Glutamatergic neuron (in vitro differentiated cells): ENCODE measurements around the gene BORCS8. TPM values are rescaled to one million over a fixed set of nuclear protein-coding genes. Genes with fewer than 3 reads are reported as not detected.

Experiments
- DNase-seq: peaks from one replicate; pipeline ENCODE4 v3.0.0; 2022
- H3K27ac Mint-ChIP-seq: one replicate; pipeline ENCODE4 v1.8.0; 2020; ENCODE audit warnings: mild to moderate bottlenecking, mixed read lengths, inconsistent platforms; ENCODE audit not compliant: unreplicated experiment
- H3K27me3 Mint-ChIP-seq: one replicate; pipeline ENCODE4 v1.8.0; 2020; ENCODE audit warnings: mild to moderate bottlenecking, moderate library complexity, mixed read lengths, inconsistent platforms; ENCODE audit not compliant: unreplicated experiment
- H3K36me3 Mint-ChIP-seq: one replicate; pipeline ENCODE4 v1.8.0; 2020; ENCODE audit warnings: mild to moderate bottlenecking, mixed read lengths, inconsistent platforms; ENCODE audit not compliant: unreplicated experiment
- H3K4me1 Mint-ChIP-seq: one replicate; pipeline ENCODE4 v1.8.0; 2020; ENCODE audit warnings: mild to moderate bottlenecking, low read depth, mixed read lengths, inconsistent platforms; ENCODE audit not compliant: unreplicated experiment
- H3K4me3 Mint-ChIP-seq: one replicate; pipeline ENCODE4 v1.8.0; 2020; ENCODE audit warnings: mild to moderate bottlenecking, mixed read lengths, inconsistent platforms; ENCODE audit not compliant: unreplicated experiment
- H3K9me3 Mint-ChIP-seq: one replicate; pipeline ENCODE4 v1.8.0; 2020; ENCODE audit warnings: mild to moderate bottlenecking, moderate library complexity, mixed read lengths, inconsistent platforms; ENCODE audit not compliant: unreplicated experiment
- long read RNA-seq: library from polyadenylated mRNA; unstranded; transcript quantifications from one replicate; pipeline ENCODE4 v2.0.0, GENCODE V29; 2020; ENCODE audit not compliant: unreplicated experiment
- total RNA-seq: library from RNA; stranded (reverse); fragmentation: NEBNext Ultra II Directional; extraction: Animal tissue kit (Norgen Biotek cat#: 25700); gene quantifications from one replicate; pipeline ENCODE4 v1.2.1, GENCODE V29; 2021; ENCODE audit not compliant: unreplicated experiment
- TF ChIP-seq, protein P1 (sequence below): fragments of 200-600 bp; sonication (generic); IDR thresholded peaks from one replicate; pipeline ENCODE4 v1.5.0; 2021; ENCODE audit not compliant: partially characterized antibody, unreplicated experiment

Gene BORCS8
- 20.5 TPM for total RNA-seq
- long read RNA-seq, transcript BORCS8-203 (4 exons, 1,489 nt), result major isoform, 20 of 26 reads
- long read RNA-seq, partial matches to known transcripts, result 0 of 26 reads
- long read RNA-seq, other reads (novel, unspliced or antisense), result 2 of 26 reads

DNA sequence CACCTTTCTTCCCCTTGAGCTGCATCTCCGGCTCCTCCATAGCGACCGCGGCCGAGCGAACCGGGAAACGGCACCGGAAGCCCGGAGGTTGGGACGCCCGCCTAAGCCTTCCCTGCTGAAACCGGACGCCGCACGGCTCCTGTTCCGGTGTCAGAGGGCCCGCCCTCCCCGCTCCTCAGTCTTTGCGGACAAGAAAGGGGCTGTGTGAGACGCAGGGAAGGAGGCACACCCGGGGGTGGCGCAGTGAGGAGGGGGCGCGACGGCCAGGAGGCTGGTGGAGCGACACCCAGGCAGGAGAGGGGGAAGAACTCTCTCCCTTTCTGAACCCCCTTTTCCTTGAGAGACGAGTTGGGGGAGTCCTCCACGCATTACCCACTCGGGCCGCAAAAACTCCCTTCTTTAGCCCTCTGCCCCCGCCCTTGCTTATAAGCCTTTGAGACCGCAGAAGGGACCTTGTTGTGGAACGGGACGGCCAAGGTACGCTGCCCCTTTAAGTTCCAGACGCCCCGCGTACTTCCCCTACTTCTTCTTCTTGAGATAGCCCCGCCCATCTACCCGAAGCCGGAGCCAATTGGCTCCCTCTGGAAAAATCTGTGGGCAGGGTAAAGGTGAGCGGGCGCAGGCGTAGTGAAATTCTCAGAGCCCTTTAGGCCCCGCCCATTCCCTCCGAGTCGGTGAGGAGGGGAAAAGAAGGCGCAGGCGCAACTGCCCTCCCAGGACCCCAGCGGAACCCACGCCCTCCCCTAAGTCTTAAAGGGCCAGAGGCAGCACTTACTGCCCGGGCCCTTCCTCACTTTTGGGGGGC is at the start of gene BORCS8, which contains the start of gene RFXANK:
BORCS8 (minus strand) TSS at position 75 of the 805 bp plus-strand sequence; CDS start at position 40, 35 bp downstream.
RFXANK (plus strand) TSS at position 181 of the 805 bp plus-strand sequence. CDS start 1,689 bp downstream, outside the sequence.
- Mint-ChIP-seq H3K36me3 (no peaks in the 10 kb centered on the region), H3K4me1 (peaks cover 3% of the 10 kb centered on the region), H3K27ac (peak within 1 kb of the TSS; percentile 91), H3K9me3 (peaks cover 1% of the 10 kb centered on the region), H3K27me3 (peaks cover 3% of the 10 kb centered on the region), H3K4me3 (peak within 1 kb of the TSS; percentile 94)
- TF ChIP-seq, protein P1, sequence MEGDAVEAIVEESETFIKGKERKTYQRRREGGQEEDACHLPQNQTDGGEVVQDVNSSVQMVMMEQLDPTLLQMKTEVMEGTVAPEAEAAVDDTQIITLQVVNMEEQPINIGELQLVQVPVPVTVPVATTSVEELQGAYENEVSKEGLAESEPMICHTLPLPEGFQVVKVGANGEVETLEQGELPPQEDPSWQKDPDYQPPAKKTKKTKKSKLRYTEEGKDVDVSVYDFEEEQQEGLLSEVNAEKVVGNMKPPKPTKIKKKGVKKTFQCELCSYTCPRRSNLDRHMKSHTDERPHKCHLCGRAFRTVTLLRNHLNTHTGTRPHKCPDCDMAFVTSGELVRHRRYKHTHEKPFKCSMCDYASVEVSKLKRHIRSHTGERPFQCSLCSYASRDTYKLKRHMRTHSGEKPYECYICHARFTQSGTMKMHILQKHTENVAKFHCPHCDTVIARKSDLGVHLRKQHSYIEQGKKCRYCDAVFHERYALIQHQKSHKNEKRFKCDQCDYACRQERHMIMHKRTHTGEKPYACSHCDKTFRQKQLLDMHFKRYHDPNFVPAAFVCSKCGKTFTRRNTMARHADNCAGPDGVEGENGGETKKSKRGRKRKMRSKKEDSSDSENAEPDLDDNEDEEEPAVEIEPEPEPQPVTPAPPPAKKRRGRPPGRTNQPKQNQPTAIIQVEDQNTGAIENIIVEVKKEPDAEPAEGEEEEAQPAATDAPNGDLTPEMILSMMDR, result no peak
- DNase-seq, result peak; percentile 99

DNA sequence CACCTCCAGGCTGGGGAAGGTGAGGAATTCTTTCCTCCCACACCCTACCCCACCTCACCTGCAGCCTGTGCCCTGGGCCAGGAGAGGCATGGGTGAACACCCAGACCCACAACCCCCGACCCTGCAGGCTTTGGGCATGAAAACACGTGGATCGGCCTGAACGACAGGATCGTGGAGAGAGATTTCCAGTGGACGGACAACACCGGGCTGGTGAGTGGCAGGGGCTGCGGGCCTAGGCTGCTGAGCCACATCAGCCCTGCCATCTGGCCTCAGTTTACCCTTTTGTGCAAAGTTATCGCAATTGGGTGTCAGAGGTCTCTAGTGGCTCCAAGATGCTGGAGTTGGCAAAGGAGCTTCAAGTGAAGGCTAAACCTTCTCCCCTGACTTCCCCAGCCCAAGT is 48.5 kb upstream of the BORCS8 start:
- Mint-ChIP-seq H3K9me3 (peaks cover 9% of the 10 kb centered on the region), H3K4me1 (no peaks in the 10 kb centered on the region), H3K27me3 (peaks cover 8% of the 10 kb centered on the region), H3K4me3 (no peak overlapping the region), H3K27ac (no peak overlapping the region), H3K36me3 (peaks cover 18% of the 10 kb centered on the region)
- TF ChIP-seq, protein P1, result no peak
- DNase-seq, result no peak

DNA sequence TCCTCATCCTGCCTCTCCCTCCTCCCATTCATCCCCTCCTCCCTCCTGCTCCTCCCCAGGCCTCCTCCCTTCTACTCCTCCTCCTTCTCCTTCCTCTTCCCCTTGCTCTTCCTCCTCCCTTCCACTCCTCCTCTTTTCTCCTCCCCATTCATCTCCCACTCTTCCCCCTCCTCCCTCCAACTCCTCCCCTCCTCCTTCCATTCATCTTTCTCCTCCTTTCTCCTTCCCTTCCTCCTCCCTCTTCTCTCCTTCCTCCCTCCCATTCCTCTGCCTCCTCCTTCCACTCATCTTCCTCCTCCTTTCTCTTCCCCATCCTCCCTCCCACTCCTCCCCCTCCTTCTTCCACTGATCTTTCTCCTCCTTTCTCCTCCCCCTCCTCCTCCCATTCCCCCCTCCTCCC is 47.7 kb upstream of the BORCS8 start:
- Mint-ChIP-seq H3K4me1 (no peaks in the 10 kb centered on the region), H3K36me3 (peaks cover 18% of the 10 kb centered on the region), H3K27me3 (peaks cover 8% of the 10 kb centered on the region), H3K9me3 (peaks cover 9% of the 10 kb centered on the region), H3K27ac (no peak overlapping the region), H3K4me3 (no peak overlapping the region)
- TF ChIP-seq, protein P1, result no peak
- DNase-seq, result no peak

DNA sequence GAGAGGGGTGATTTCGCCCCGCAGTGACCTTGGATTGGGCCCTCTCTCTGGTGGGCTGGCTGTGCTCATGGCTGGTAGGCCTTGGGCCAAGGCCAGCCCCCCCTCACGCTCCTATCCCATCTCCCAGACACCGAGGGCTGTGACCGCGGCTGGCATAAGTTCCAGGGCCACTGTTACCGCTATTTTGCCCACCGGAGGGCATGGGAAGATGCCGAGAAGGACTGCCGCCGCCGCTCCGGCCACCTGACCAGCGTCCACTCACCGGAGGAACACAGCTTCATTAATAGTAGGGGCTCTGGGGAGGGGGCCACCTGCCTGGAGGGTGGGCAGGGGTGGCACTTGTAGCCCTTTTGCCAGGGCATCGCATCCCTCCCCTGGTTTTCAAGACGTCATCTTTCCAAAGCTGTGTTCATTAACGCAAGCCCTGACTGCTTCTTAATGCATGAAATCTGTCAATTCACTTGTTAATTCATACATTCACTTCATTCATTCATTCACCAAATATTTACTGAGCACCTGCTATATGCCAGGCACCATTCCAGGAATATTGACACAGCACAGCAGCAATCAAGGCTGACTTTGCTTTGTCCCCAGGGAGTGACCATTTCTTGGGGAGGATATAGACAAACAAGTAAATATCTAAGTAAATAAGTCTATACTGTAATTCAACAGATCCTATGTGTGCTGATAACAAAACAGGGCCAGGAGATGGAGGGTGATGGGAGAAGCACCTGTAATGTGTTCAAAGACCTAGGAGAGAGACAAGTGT is 46.4 kb upstream of the BORCS8 start:
- Mint-ChIP-seq H3K27me3 (peaks cover 12% of the 10 kb centered on the region), H3K27ac (peak overlapping the region; percentile 5), H3K9me3 (peaks cover 14% of the 10 kb centered on the region), H3K4me3 (no peak overlapping the region), H3K36me3 (peaks cover 30% of the 10 kb centered on the region), H3K4me1 (no peaks in the 10 kb centered on the region)
- TF ChIP-seq, protein P1, result no peak
- DNase-seq, result no peak
